Measurements from ENCODE around the gene DHX8. TPM values are rescaled to one million over a fixed set of nuclear protein-coding genes. Genes with fewer than 3 reads are reported as not detected.
"Not testable (repeated sequence)": the region's sequence is repeated elsewhere in the genome, so short reads cannot be mapped to it uniquely, and the experiment has no call there.

Gene DHX8
- total and polyA plus RNA-seq, 4 donors, result 10.9 to 21.3 (median 19.4) TPM

DNA sequence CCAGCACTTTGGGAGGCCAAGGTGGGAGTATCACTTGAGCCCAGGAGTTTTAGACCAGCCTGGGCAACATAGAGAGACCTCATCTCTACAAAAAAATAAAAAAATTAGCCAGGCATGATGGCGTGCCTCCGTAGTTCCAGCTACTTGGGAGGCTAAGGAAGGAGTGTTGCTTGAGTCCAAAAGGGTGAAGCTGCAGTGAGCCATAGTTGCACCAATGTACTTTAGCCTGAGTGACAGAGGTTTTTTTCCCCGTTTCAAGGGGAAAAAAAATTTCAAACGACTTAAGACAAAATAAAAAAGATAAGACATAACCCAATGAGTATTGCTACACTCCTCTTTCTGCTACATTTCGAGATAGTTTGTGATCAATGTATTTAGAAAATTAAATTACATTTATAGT, 6.8 kb downstream of the DHX8 start:
- no peak for TF ChIP-seq YY1 (IDR thresholded peaks at IDR 0.05)
- TF ChIP-seq HNF4G (IDR thresholded peaks at IDR 0.05), result no peak
- TF ChIP-seq EGR1 (IDR thresholded peaks at IDR 0.05; ENCODE audit: low read depth in 2 of 2), result no peak
- TF ChIP-seq GABPA (IDR thresholded peaks at IDR 0.05 in 1 of 2, conservative IDR thresholded peaks at IDR 0.05 in 1 of 2), result no peak
- TF ChIP-seq, protein P1, sequence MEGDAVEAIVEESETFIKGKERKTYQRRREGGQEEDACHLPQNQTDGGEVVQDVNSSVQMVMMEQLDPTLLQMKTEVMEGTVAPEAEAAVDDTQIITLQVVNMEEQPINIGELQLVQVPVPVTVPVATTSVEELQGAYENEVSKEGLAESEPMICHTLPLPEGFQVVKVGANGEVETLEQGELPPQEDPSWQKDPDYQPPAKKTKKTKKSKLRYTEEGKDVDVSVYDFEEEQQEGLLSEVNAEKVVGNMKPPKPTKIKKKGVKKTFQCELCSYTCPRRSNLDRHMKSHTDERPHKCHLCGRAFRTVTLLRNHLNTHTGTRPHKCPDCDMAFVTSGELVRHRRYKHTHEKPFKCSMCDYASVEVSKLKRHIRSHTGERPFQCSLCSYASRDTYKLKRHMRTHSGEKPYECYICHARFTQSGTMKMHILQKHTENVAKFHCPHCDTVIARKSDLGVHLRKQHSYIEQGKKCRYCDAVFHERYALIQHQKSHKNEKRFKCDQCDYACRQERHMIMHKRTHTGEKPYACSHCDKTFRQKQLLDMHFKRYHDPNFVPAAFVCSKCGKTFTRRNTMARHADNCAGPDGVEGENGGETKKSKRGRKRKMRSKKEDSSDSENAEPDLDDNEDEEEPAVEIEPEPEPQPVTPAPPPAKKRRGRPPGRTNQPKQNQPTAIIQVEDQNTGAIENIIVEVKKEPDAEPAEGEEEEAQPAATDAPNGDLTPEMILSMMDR (IDR thresholded peaks at IDR 0.05; ENCODE audit: low read depth, low read length, missing input control), result no peak
- TF ChIP-seq, protein P2, sequence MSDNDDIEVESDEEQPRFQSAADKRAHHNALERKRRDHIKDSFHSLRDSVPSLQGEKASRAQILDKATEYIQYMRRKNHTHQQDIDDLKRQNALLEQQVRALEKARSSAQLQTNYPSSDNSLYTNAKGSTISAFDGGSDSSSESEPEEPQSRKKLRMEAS (IDR thresholded peaks at IDR 0.05), result no peak
- no peak for TF ChIP-seq NR2F2 (IDR thresholded peaks at IDR 0.05)
- no peak for TF ChIP-seq SP1 (IDR thresholded peaks at IDR 0.05)
- TF ChIP-seq FOXA1 (IDR thresholded peaks at IDR 0.05), result no peak
- no peak for TF ChIP-seq FOXA2 (IDR thresholded peaks at IDR 0.05)
- TF ChIP-seq TAF1 (conservative IDR thresholded peaks at IDR 0.05), result no peak
- Histone ChIP-seq H3K9ac (ENCODE audit: low read depth in 1 of 2, low read length in 2 of 2) (no peak overlapping the region), H3K36me3 (ENCODE audit: control insufficient read depth in 4 of 4, insufficient read depth in 3 of 4, low read depth in 1 of 4, low read length in 3 of 4) (peaks cover 12 to 53% (median 43%) of the 10 kb centered on the region in 4 donors), H3K9me3 (ENCODE audit: control insufficient read depth in 4 of 4, low read length in 3 of 4) (no peaks in the 10 kb centered on the region), H3K27ac (ENCODE audit: low read depth in 1 of 2, low read length in 2 of 2) (no peak overlapping the region), H3K4me3 (ENCODE audit: low read depth in 1 of 3, low read length in 3 of 3) (no peak overlapping the region), H3K4me1 (ENCODE audit: control insufficient read depth in 4 of 4, insufficient read depth in 4 of 4, low read length in 3 of 4) (peaks cover 0 to 4% (median under 1%) of the 10 kb centered on the region in 4 donors), H3K27me3 (ENCODE audit: control insufficient read depth in 4 of 4, insufficient read depth in 4 of 4, low read length in 3 of 4) (no peaks in the 10 kb centered on the region)
- 80% methylated on average over 5 of the region's 5 CpGs for WGBS
- DNase-seq (ENCODE audit: low spot score), result no peak

DNA sequence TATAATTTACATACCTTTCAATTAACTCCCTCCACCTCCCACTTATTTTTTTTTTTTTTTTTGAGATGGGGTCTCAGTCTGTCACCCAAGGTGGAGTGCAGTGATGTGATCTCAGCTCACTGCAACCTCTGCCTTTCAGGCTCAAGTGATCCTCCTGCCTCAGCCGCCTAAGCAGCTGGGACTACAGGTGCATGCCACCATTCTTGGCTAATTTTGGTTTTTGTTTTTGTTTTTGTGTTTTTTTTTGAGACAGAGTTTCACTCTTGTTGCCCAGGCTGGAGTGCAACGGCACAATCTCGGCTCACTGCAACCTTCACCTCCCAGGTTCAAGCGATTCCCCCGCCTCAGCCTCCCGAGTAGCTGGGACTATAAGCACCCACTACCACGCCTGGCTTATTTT, 25.7 kb downstream of the DHX8 start:
- not testable (repeated sequence) for H3K4me3 ChIP-seq (ENCODE audit: low read depth in 1 of 3, low read length in 3 of 3); H3K4me1 ChIP-seq (ENCODE audit: control insufficient read depth in 4 of 4, insufficient read depth in 4 of 4, low read length in 3 of 4); H3K9me3 ChIP-seq (ENCODE audit: control insufficient read depth in 4 of 4, low read length in 3 of 4); H3K27me3 ChIP-seq (ENCODE audit: control insufficient read depth in 4 of 4, insufficient read depth in 4 of 4, low read length in 3 of 4); DNase-seq (ENCODE audit: low spot score); H3K27ac ChIP-seq (ENCODE audit: low read depth in 1 of 2, low read length in 2 of 2); H3K9ac ChIP-seq (ENCODE audit: low read depth in 1 of 2, low read length in 2 of 2)
- 98% methylated on average over 7 of the region's 7 CpGs for WGBS
- H3K36me3 ChIP-seq (ENCODE audit: control insufficient read depth in 4 of 4, insufficient read depth in 3 of 4, low read depth in 1 of 4, low read length in 3 of 4), result peaks cover 20 to 77% (median 57%) of the 10 kb centered on the region in 4 donors

DNA sequence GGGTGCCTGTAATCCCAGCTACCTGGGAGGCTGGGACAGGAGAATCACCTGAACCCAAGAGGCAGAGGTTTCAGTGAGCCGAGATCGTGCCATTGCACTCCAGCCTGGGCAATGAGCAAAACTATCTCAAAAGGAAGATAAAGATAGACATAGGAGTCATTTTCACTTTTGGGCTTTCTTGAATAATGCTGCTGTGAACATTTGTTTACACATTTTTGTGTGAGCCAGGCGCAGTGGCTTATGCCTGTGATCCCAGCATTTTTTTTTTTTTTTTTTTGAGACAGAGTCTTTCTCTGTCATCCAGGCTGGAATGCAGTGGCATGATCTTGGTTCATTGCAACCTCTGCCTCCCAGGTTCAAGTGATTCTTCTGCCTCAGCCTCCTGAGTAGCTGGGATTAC, 27.4 kb downstream of the DHX8 start:
- H3K27me3 ChIP-seq (ENCODE audit: control insufficient read depth in 4 of 4, insufficient read depth in 4 of 4, low read length in 3 of 4); H3K9ac ChIP-seq (ENCODE audit: low read depth in 1 of 2, low read length in 2 of 2); H3K4me3 ChIP-seq (ENCODE audit: low read depth in 1 of 3, low read length in 3 of 3); DNase-seq (ENCODE audit: low spot score); H3K27ac ChIP-seq (ENCODE audit: low read depth in 1 of 2, low read length in 2 of 2); H3K4me1 ChIP-seq (ENCODE audit: control insufficient read depth in 4 of 4, insufficient read depth in 4 of 4, low read length in 3 of 4); H3K9me3 ChIP-seq (ENCODE audit: control insufficient read depth in 4 of 4, low read length in 3 of 4): not testable (repeated sequence)
- peaks cover 16 to 70% (median 51%) of the 10 kb centered on the region in 4 donors for H3K36me3 ChIP-seq (ENCODE audit: control insufficient read depth in 4 of 4, insufficient read depth in 3 of 4, low read depth in 1 of 4, low read length in 3 of 4)
- WGBS, result 93% methylated on average over 3 of the region's 3 CpGs

DNA sequence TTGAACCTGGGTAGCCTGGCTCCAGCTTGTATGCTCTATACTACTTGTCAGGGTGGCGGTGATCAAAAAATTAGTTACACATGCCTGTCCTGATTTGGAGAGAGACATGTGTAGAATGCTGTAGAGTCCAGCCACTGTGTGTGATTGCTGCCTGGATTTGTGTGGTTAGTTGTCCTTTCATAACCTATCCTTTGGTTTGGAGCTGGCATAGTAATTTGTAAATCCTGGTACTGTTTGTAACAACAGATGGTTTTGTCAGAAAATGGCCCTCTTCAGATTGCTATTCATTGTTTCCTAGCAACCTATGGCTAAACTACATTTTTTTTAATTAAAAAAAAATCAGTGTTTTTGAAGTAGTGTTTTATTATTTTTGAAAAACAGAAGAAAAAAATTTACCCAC, 31.9 kb downstream of the DHX8 start:
- Histone ChIP-seq H3K27me3 (ENCODE audit: control insufficient read depth in 4 of 4, insufficient read depth in 4 of 4, low read length in 3 of 4) (no peaks in the 10 kb centered on the region), H3K4me1 (ENCODE audit: control insufficient read depth in 4 of 4, insufficient read depth in 4 of 4, low read length in 3 of 4) (no peaks in the 10 kb centered on the region), H3K9ac (ENCODE audit: low read depth in 1 of 2, low read length in 2 of 2) (no peak overlapping the region), H3K27ac (ENCODE audit: low read depth in 1 of 2, low read length in 2 of 2) (no peak overlapping the region), H3K9me3 (ENCODE audit: control insufficient read depth in 4 of 4, low read length in 3 of 4) (no peaks in the 10 kb centered on the region), H3K4me3 (ENCODE audit: low read depth in 1 of 3, low read length in 3 of 3) (no peak overlapping the region), H3K36me3 (ENCODE audit: control insufficient read depth in 4 of 4, insufficient read depth in 3 of 4, low read depth in 1 of 4, low read length in 3 of 4) (peaks cover 7 to 65% (median 63%) of the 10 kb centered on the region in 4 donors)
- TF ChIP-seq NR2F2 (IDR thresholded peaks at IDR 0.05) (no peak), RAD21 (IDR thresholded peaks at IDR 0.05) (no peak), EGR1 (IDR thresholded peaks at IDR 0.05; ENCODE audit: low read depth in 2 of 2) (no peak), SP1 (IDR thresholded peaks at IDR 0.05) (no peak), HNF4A (conservative IDR thresholded peaks at IDR 0.05) (no peak), HNF4G (IDR thresholded peaks at IDR 0.05) (no peak), FOXA1 (IDR thresholded peaks at IDR 0.05) (no peak), TAF1 (conservative IDR thresholded peaks at IDR 0.05) (no peak), FOXA2 (IDR thresholded peaks at IDR 0.05) (no peak)
- TF ChIP-seq, protein P2 (IDR thresholded peaks at IDR 0.05), result no peak
- TF ChIP-seq, protein P3, sequence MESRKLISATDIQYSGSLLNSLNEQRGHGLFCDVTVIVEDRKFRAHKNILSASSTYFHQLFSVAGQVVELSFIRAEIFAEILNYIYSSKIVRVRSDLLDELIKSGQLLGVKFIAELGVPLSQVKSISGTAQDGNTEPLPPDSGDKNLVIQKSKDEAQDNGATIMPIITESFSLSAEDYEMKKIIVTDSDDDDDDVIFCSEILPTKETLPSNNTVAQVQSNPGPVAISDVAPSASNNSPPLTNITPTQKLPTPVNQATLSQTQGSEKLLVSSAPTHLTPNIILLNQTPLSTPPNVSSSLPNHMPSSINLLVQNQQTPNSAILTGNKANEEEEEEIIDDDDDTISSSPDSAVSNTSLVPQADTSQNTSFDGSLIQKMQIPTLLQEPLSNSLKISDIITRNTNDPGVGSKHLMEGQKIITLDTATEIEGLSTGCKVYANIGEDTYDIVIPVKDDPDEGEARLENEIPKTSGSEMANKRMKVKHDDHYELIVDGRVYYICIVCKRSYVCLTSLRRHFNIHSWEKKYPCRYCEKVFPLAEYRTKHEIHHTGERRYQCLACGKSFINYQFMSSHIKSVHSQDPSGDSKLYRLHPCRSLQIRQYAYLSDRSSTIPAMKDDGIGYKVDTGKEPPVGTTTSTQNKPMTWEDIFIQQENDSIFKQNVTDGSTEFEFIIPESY (IDR thresholded peaks at IDR 0.05), result no peak
- TF ChIP-seq, protein P1 (IDR thresholded peaks at IDR 0.05; ENCODE audit: low read depth, low read length, missing input control), result no peak
- TF ChIP-seq, protein P4, sequence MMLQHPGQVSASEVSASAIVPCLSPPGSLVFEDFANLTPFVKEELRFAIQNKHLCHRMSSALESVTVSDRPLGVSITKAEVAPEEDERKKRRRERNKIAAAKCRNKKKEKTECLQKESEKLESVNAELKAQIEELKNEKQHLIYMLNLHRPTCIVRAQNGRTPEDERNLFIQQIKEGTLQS (IDR thresholded peaks at IDR 0.05), result no peak
- DNase-seq (ENCODE audit: low spot score), result no peak
- WGBS, result 98% methylated on average over 1 of the region's 1 CpG
